GM12891 (cell line): ENCODE data around the gene BTBD9.
"Not testable (repeated sequence)": the region's sequence is repeated elsewhere in the genome, so short reads cannot be mapped to it uniquely, and the experiment has no call there.

ENCODE experiments used
- DNase-seq: peaks from one replicate; pipeline ENCODE4 v3.0.0; 2011; ENCODE audit warnings: low spot score; ENCODE audit not compliant: insufficient read length
- FAIRE-seq: peaks from 2 replicates; lab custom pipeline; 2011; peaks lifted over from hg19 to GRCh38; lab: Jason Lieb, UNC
- PAX5 ChIP-seq: IDR thresholded peaks from 2 replicates; pipeline ENCODE4 v1.6.1; 2011; ENCODE audit warnings: low read length, moderate library complexity, mild to moderate bottlenecking; ENCODE audit not compliant: insufficient read depth, severe bottlenecking
- POLR2A ChIP-seq: IDR thresholded peaks from 2 replicates; pipeline ENCODE4 v1.6.1; 2011; ENCODE audit warnings: low read depth, low read length, control low read depth
- POLR2AphosphoS5 ChIP-seq: IDR thresholded peaks from 2 replicates; pipeline ENCODE4 v1.6.1; 2011; ENCODE audit warnings: low read depth, low read length, control low read depth
- POU2F2 ChIP-seq: IDR thresholded peaks from 2 replicates; pipeline ENCODE4 v1.6.1; 2011; ENCODE audit warnings: low read depth, mild to moderate bottlenecking, control low read depth, low read length, moderate library complexity
- SPI1 ChIP-seq: IDR thresholded peaks from 2 replicates; pipeline ENCODE4 v1.6.1; 2011; ENCODE audit warnings: low read depth, low read length, control low read depth
- TAF1 ChIP-seq: IDR thresholded peaks from 2 replicates; pipeline ENCODE4 v1.6.1; 2011; ENCODE audit warnings: low read depth, low read length, control low read depth

The BTBD9 gene

DNA sequence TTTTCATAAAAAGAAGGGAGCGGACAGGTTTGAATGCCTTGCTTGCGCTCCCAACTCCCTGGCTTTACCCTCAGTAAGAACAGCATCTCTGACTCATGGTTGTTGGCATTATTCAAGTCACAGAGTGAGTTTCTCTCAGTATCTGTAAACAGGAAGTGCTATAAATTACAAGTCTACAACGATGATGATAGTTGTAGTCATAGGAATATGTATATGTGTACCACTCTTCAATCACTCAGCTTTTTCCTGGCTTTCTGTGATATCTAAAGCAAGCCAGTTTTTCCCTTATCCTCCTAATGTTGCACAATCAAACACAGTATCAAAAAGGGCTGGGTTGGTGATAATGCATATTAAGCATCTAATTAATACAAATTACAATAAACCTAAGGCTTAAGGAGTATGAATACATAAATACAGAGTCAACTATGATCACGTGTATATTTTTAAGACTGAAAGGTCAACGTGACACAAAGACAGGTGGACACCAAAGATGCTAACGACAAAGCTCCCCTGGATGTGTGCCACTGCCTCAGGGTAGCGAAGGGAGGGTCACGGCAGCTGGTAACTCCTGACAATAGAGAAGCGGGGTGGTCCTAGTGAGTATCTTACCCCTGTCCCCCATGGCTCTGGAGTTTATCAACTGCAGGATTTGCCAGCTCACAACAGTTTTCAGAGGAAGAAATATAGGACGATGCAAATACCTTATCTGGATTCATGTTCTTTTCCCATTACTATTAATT is 202.8 kb downstream of the BTBD9 start:
- TF ChIP-seq POLR2A (no peak), SPI1 (peak; percentile 48), TAF1 (no peak)
- DNase-seq (no peak), FAIRE-seq (no peak)

DNA sequence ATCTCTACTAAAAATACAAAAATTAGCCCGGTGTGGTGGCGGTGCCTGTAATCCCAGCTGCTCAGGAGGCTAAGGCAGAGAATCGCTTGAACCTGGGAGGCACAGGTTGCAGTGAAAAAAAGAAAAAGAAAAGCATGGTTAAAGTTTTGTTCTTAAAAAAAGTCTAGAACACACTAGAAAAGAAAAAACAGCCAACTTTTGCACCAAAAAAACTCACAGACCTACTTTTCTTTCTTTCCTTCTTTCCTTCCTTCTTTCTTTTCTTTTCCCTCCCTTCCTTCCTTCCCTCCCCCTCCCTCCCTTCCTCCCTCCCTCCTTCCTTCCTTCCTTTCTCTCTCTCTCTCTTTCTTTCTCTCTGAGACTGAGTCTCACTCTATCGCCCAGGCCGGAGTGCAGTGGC is 204.4 kb downstream of the BTBD9 start:
- FAIRE-seq = no peak
- DNase-seq = no peak
- TF ChIP-seq PAX5 = no peak

DNA sequence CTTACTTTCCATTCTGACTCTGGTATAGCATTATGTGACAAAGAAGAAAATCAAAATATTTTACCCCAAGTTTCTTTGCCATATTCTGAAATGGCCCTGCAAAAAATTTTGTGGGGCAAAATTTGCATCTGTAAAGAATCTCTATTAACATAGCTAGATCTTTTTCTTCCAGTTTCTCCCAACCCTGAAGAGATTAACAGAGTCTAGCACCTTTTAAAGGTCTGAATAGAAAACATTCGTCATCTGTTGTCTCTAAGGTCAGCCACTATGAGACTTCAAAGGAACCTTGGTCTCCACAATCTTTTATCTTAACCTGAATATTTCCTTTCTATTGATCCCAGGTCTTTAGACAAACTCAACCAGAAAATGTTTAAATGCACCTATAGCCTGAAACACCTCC is 205.7 kb downstream of the BTBD9 start:
- FAIRE-seq (no peak), DNase-seq (no peak)
- TF ChIP-seq POLR2AphosphoS5 (no peak), POU2F2 (no peak), SPI1 (no peak), POLR2A (no peak), PAX5 (no peak), TAF1 (no peak)

DNA sequence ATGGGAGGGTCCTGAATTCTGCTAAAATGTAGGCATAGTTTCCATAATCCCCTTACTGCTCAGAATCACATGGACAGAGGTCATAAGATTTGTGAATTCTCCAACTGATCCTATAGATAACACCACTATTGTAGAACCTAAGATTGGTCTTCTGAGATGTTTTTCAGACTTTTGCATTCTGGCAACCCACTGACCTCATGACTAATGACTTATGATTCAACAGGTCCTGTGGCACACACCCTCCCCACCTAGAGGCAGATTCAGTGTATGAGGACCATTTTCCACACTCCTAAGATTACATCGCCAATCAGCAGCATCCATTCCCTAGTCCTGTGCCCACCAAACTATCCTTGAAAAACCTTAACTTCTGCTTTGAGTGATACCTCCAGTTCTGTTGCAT is 207.2 kb downstream of the BTBD9 start:
- no peak for FAIRE-seq
- no peak for DNase-seq
- TF ChIP-seq SPI1 (no peak), POLR2A (no peak), PAX5 (no peak), POU2F2 (no peak), TAF1 (no peak), POLR2AphosphoS5 (no peak)

DNA sequence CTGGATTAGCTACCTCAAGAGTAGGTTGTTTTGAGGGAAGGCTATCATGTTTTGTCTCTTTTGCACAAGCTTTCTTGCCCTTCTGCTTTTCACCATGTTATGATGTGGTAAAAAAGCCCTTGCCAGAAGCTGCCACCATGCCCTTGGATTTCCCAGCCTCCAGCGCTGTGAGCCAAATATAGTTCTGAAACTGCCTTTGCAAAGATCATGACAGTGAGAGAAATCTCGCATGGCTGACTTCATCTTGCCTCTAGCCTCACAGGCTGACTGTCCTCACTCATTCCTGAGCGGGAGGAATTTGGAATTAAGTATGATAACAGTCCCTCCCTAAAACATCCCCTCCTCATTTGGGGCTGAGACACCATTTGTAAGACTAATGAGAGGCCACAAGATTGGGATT is 207.7 kb downstream of the BTBD9 start:
- TF ChIP-seq TAF1 (no peak), PAX5 (no peak), POLR2AphosphoS5 (no peak), SPI1 (no peak), POLR2A (no peak), POU2F2 (no peak)
- peak; percentile 13 for FAIRE-seq
- no peak for DNase-seq

DNA sequence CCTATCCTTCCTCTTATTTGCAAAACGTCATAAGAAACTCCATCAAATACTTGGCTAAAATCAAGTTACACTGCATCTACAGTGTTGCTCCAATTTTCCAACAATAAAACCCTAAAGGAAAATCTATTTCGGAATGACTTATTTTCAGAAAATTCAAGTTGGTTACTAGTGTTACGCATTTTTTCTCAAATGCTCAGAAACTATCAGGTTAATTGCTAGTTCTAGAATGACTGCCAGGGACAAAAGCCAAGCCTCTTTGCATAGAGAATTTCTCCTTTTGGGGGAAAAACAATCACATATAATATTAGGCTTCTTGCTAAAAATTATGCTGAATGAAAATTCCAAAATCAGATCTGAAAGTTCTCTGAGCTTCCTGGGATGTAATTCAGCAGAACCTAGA is 210.2 kb downstream of the BTBD9 start:
- FAIRE-seq (no peak), DNase-seq (no peak)
- TF ChIP-seq POLR2A (no peak), POLR2AphosphoS5 (no peak)

DNA sequence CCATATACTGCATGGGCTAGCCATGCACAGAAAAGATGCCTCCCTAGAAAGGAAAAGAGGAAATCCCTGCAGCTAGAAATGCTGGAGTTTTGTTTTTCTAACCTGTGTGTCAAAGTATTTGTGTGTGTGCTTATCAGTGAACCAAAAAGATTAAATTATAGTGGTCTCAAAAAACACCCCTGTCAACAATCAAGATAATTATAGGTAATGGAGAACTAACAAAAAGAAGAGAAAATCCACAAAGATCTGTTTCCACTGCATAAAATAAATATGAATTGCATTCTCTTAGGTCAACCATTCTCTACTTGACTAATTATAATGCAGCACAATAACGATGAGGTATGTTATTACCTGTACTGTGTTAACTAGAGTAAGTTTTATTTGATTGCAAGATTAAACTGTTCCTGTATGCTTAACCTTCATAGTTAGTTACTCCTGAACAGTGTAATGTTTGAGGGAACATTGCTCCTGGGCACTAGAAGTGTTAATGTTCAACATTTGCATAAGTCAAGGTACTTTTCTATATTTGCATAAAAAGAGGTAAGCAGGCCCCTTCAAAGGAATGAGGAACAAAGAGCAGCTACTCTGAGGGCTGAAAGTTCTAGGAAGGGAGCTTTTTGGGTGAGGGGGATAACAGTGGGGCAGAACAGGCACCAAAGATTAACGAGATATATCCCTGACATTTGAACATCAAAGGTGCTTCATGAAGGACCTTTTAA is 212.1 kb downstream of the BTBD9 start:
- no peak for FAIRE-seq
- TF ChIP-seq TAF1 (no peak), SPI1 (peak; percentile 17; the same call in 1 of the 2 replicates), POLR2A (no peak), POLR2AphosphoS5 (no peak), PAX5 (no peak), POU2F2 (peak; percentile 90)
- DNase-seq = peak; percentile 20

DNA sequence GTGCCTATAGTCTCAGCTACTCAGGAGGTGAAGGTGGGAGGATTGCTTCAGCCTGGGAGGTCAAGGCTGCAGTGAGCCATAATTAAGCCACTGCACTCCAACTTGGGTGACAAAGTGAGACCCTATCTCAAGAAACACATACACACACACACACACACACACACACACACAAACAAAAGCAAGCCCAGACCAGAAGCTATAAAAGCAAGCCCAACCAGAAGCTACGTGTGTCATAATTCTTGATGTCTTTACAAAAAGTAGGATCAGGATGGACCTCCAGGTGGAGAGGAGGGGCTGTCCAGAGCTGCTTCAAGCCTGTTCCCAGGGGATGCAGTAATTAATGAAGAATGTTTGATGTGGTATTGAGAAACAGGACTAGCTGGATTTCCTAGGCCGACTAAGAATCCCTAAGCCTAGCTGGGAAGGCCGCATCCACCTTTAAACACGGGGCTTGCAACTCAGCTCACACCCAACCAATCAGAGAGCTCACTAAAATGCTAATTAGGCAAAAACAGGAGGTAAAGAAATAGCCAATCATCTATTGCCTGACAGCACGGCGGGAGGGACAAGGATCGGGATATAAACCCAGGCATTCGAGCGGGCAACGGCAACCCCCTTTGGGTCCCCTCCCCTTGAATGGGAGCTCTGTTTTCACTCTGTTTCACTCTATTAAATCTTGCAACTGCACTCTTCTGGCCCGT is 213.8 kb downstream of the BTBD9 start:
- DNase-seq, FAIRE-seq: not testable (repeated sequence)

DNA sequence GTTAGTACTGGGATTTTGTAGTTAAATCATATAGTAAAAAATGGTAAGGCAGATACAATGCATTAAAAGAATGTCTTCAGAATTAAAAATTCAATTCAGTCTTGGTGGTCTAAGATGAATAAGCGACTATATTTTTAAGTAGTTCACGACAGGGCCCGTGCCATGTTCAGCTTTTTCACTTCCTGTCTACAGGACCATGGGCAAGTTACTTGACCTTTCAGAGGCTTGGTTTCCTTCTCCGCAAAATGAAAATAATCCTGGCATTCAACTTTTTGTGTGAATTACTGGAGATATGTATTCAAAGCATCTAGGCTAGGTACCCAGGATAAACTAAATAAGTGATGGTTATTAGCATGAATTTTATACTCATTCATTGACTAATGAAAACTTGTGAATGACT is 216.0 kb downstream of the BTBD9 start:
- DNase-seq (no peak), FAIRE-seq (no peak)
- TF ChIP-seq POLR2AphosphoS5 = no peak
- TF ChIP-seq PAX5 = no peak
- 0 out of 2 replicates have a peak, but pooled peaks have one; percentile 8 for TF ChIP-seq SPI1

DNA sequence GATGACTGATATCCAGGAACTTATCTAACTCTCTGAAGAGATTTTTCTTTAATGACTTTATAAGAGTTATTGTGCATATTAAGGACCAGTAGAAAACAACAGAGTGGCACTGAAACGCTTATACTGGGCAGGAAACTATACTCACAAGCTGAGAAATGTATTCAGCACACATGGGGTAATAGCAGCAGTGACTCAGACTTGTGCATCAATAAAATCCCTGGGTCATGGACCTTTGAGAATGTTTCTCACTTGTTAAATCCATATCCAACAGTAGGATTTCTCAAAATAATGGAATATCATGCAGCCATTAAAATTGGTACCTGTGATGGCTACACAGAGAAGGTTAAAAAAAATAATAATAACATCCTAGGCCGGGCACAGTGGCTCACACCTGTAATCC is 219.5 kb downstream of the BTBD9 start:
- DNase-seq (no peak), FAIRE-seq (no peak)
- no peak for TF ChIP-seq TAF1
- no peak for TF ChIP-seq POLR2A
- no peak for TF ChIP-seq POLR2AphosphoS5
- TF ChIP-seq SPI1 = no peak
- no peak for TF ChIP-seq PAX5
- no peak for TF ChIP-seq POU2F2
